ENCODE data around the gene LIPG.
"Not testable (repeated sequence)": the region's sequence is repeated elsewhere in the genome, so short reads cannot be mapped to it uniquely, and the experiment has no call there.

Gene LIPG

GRCh38 chr18:49579583-49579982 is 17.7 kb downstream of the LIPG start:
- H3K27me3 ChIP-seq (ENCODE audit: insufficient read depth, low read length); H3K27ac ChIP-seq (ENCODE audit: low read depth, low read length); H3K9ac ChIP-seq (ENCODE audit: low read depth, low read length); H3K4me1 ChIP-seq (ENCODE audit: insufficient read depth, low read length); H3K4me3 ChIP-seq (ENCODE audit: low read length); H3K9me3 ChIP-seq (ENCODE audit: insufficient read depth, low read depth, low read length): not testable (repeated sequence)
- 95% methylated on average over 2 of the region's 2 CpGs for WGBS
- peaks cover 18% of the 10 kb centered on the region; the same call in 1 of the 2 replicates for H3K36me3 ChIP-seq (ENCODE audit: insufficient read depth, low read length)

GRCh38 chr18:49580279-49580678 is 18.4 kb downstream of the LIPG start:
- Histone ChIP-seq H3K9me3 (ENCODE audit: insufficient read depth, low read depth, low read length) (no peaks in the 10 kb centered on the region), H3K4me1 (ENCODE audit: insufficient read depth, low read length) (peaks cover under 1% of the 10 kb centered on the region; the same call in 1 of the 2 replicates), H3K9ac (ENCODE audit: low read depth, low read length) (no peak overlapping the region), H3K4me3 (ENCODE audit: low read length) (no peak overlapping the region), H3K36me3 (ENCODE audit: insufficient read depth, low read length) (peaks cover 14% of the 10 kb centered on the region; the same call in 1 of the 2 replicates), H3K27me3 (ENCODE audit: insufficient read depth, low read length) (no peaks in the 10 kb centered on the region), H3K27ac (ENCODE audit: low read depth, low read length) (no peak overlapping the region)
- WGBS, result 93% methylated on average over 1 of the region's 1 CpG

GRCh38 chr18:49581371-49581770 is 19.5 kb downstream of the LIPG start:
- H3K4me3 ChIP-seq (ENCODE audit: low read length), result no peak overlapping the region
- no peak overlapping the region for H3K27ac ChIP-seq (ENCODE audit: low read depth, low read length)
- no peaks in the 10 kb centered on the region for H3K9me3 ChIP-seq (ENCODE audit: insufficient read depth, low read depth, low read length)
- no peaks in the 10 kb centered on the region for H3K27me3 ChIP-seq (ENCODE audit: insufficient read depth, low read length)
- H3K36me3 ChIP-seq (ENCODE audit: insufficient read depth, low read length), result peaks cover 7% of the 10 kb centered on the region; the same call in 1 of the 2 replicates
- H3K9ac ChIP-seq (ENCODE audit: low read depth, low read length), result no peak overlapping the region
- peaks cover 10% of the 10 kb centered on the region for H3K4me1 ChIP-seq (ENCODE audit: insufficient read depth, low read length)
- WGBS, result 91% methylated on average over 7 of the region's 7 CpGs

- H3K27me3 ChIP-seq (ENCODE audit: insufficient read depth, low read length), result no peaks in the 10 kb centered on the region
- H3K9ac ChIP-seq (ENCODE audit: low read depth, low read length), result no peak overlapping the region
- no peaks in the 10 kb centered on the region for H3K9me3 ChIP-seq (ENCODE audit: insufficient read depth, low read depth, low read length)
- H3K36me3 ChIP-seq (ENCODE audit: insufficient read depth, low read length), result peaks cover 3% of the 10 kb centered on the region; the same call in 1 of the 2 replicates
- peaks cover 10% of the 10 kb centered on the region for H3K4me1 ChIP-seq (ENCODE audit: insufficient read depth, low read length)
- no peak overlapping the region for H3K27ac ChIP-seq (ENCODE audit: low read depth, low read length)
- 92% methylated on average over 8 of the region's 8 CpGs for WGBS
- H3K4me3 ChIP-seq (ENCODE audit: low read length), result no peak overlapping the region
Measured at GRCh38 chr18:49582579-49582978, 20.7 kb downstream of the LIPG start.

- Histone ChIP-seq H3K9me3 (ENCODE audit: insufficient read depth, low read depth, low read length) (no peaks in the 10 kb centered on the region), H3K9ac (ENCODE audit: low read depth, low read length) (no peak overlapping the region), H3K27ac (ENCODE audit: low read depth, low read length) (no peak overlapping the region), H3K4me1 (ENCODE audit: insufficient read depth, low read length) (peaks cover 10% of the 10 kb centered on the region), H3K27me3 (ENCODE audit: insufficient read depth, low read length) (no peaks in the 10 kb centered on the region), H3K36me3 (ENCODE audit: insufficient read depth, low read length) (peaks cover 12% of the 10 kb centered on the region; the same call in 1 of the 2 replicates), H3K4me3 (ENCODE audit: low read length) (no peak overlapping the region)
- WGBS, result 85% methylated on average over 3 of the region's 3 CpGs
Measured at GRCh38 chr18:49584394-49584793, 22.5 kb downstream of the LIPG start.

- not testable (repeated sequence) for H3K27me3 ChIP-seq (ENCODE audit: insufficient read depth, low read length); H3K9ac ChIP-seq (ENCODE audit: low read depth, low read length); H3K4me1 ChIP-seq (ENCODE audit: insufficient read depth, low read length); H3K27ac ChIP-seq (ENCODE audit: low read depth, low read length); H3K4me3 ChIP-seq (ENCODE audit: low read length); H3K9me3 ChIP-seq (ENCODE audit: insufficient read depth, low read depth, low read length)
- peaks cover 17% of the 10 kb centered on the region; the same call in 1 of the 2 replicates for H3K36me3 ChIP-seq (ENCODE audit: insufficient read depth, low read length)
- WGBS, result 89% methylated on average over 4 of the region's 4 CpGs
Measured at GRCh38 chr18:49584951-49585350, 23.1 kb downstream of the LIPG start.

GRCh38 chr18:49585781-49586663 is 24.2 kb downstream of the LIPG start:
- Histone ChIP-seq H3K36me3 (ENCODE audit: insufficient read depth, low read length) (peaks cover 23% of the 10 kb centered on the region; the same call in 1 of the 2 replicates), H3K9ac (ENCODE audit: low read depth, low read length) (no peak overlapping the region), H3K9me3 (ENCODE audit: insufficient read depth, low read depth, low read length) (no peaks in the 10 kb centered on the region), H3K27me3 (ENCODE audit: insufficient read depth, low read length) (no peaks in the 10 kb centered on the region), H3K27ac (ENCODE audit: low read depth, low read length) (no peak overlapping the region), H3K4me1 (ENCODE audit: insufficient read depth, low read length) (peaks cover 10% of the 10 kb centered on the region), H3K4me3 (ENCODE audit: low read length) (no peak overlapping the region)
- WGBS, result 67% methylated on average over 9 of the region's 9 CpGs

- no peak overlapping the region for H3K27ac ChIP-seq (ENCODE audit: low read depth, low read length)
- WGBS, result 96% methylated on average over 6 of the region's 6 CpGs
- no peaks in the 10 kb centered on the region for H3K27me3 ChIP-seq (ENCODE audit: insufficient read depth, low read length)
- H3K9ac ChIP-seq (ENCODE audit: low read depth, low read length), result no peak overlapping the region
- H3K4me1 ChIP-seq (ENCODE audit: insufficient read depth, low read length), result peaks cover 10% of the 10 kb centered on the region
- H3K36me3 ChIP-seq (ENCODE audit: insufficient read depth, low read length), result peaks cover 25% of the 10 kb centered on the region; the same call in 1 of the 2 replicates
- no peak overlapping the region for H3K4me3 ChIP-seq (ENCODE audit: low read length)
- H3K9me3 ChIP-seq (ENCODE audit: insufficient read depth, low read depth, low read length), result no peaks in the 10 kb centered on the region
Measured at GRCh38 chr18:49588171-49588570, 26.3 kb downstream of the LIPG start.

GRCh38 chr18:49588971-49589370 is 27.1 kb downstream of the LIPG start:
- no peaks in the 10 kb centered on the region for H3K27me3 ChIP-seq (ENCODE audit: insufficient read depth, low read length)
- H3K4me3 ChIP-seq (ENCODE audit: low read length), result no peak overlapping the region
- no peaks in the 10 kb centered on the region for H3K9me3 ChIP-seq (ENCODE audit: insufficient read depth, low read depth, low read length)
- H3K27ac ChIP-seq (ENCODE audit: low read depth, low read length), result no peak overlapping the region
- peaks cover 10% of the 10 kb centered on the region for H3K4me1 ChIP-seq (ENCODE audit: insufficient read depth, low read length)
- WGBS, result 98% methylated on average over 10 of the region's 12 CpGs
- H3K36me3 ChIP-seq (ENCODE audit: insufficient read depth, low read length), result peaks cover 25% of the 10 kb centered on the region; the same call in 1 of the 2 replicates
- H3K9ac ChIP-seq (ENCODE audit: low read depth, low read length), result no peak overlapping the region

- 96% methylated on average over 10 of the region's 10 CpGs for WGBS
- H3K27ac ChIP-seq (ENCODE audit: low read depth, low read length), result no peak overlapping the region
Measured at GRCh38 chr18:49590608-49591007, 28.8 kb downstream of the LIPG start.

GRCh38 chr18:49591271-49591670 is 29.4 kb downstream of the LIPG start:
- no peaks in the 10 kb centered on the region for H3K4me1 ChIP-seq (ENCODE audit: insufficient read depth, low read length)
- H3K27ac ChIP-seq (ENCODE audit: low read depth, low read length), result no peak overlapping the region
- no peaks in the 10 kb centered on the region for H3K9me3 ChIP-seq (ENCODE audit: insufficient read depth, low read depth, low read length)
- no peak overlapping the region for H3K9ac ChIP-seq (ENCODE audit: low read depth, low read length)
- H3K4me3 ChIP-seq (ENCODE audit: low read length), result no peak overlapping the region
- WGBS, result 92% methylated on average over 3 of the region's 3 CpGs
- H3K36me3 ChIP-seq (ENCODE audit: insufficient read depth, low read length), result peaks cover 25% of the 10 kb centered on the region; the same call in 1 of the 2 replicates
- no peaks in the 10 kb centered on the region for H3K27me3 ChIP-seq (ENCODE audit: insufficient read depth, low read length)

More at GRCh38 chr18:49590608-49591007, 28.8 kb downstream of the LIPG start:
- H3K36me3 ChIP-seq (ENCODE audit: insufficient read depth, low read length), result peaks cover 25% of the 10 kb centered on the region; the same call in 1 of the 2 replicates
- peaks cover 6% of the 10 kb centered on the region for H3K4me1 ChIP-seq (ENCODE audit: insufficient read depth, low read length)
- no peak overlapping the region for H3K4me3 ChIP-seq (ENCODE audit: low read length)
- no peaks in the 10 kb centered on the region for H3K9me3 ChIP-seq (ENCODE audit: insufficient read depth, low read depth, low read length)
- H3K9ac ChIP-seq (ENCODE audit: low read depth, low read length), result no peak overlapping the region
- no peaks in the 10 kb centered on the region for H3K27me3 ChIP-seq (ENCODE audit: insufficient read depth, low read length)
